Stromal cell of bone marrow (primary cell): ENCODE measurements around the gene CLDN22.

Source experiments
- DNase-seq: peaks from one replicate; pipeline ENCODE4 v3.0.0-alpha.2; 2012; ENCODE audit warnings: low read depth

CLDN22 gene

GRCh38 chr4:183321516-183321915 is 1.4 kb upstream of the CLDN22 start:
- DNase-seq = no peak

DNA sequence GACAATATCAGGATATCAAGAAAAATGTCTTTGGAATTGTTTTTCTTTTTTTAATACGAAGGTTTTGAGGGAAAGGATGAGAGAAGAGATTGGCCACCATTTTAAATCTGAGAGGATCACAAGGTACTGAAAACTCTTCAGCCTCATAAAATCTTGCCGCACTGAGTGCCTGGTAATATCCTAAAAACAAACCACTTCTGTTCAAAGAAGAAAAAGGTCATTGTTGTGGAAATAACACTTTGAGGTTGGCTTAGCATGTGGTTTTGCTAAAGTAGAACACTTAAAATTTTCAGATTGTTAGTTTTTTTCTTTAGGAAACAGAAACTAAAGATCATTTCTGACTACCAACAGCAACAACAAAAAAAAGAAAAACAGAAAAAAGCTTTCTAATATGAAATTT is 1.0 kb upstream of the CLDN22 start:
- DNase-seq = no peak

DNA sequence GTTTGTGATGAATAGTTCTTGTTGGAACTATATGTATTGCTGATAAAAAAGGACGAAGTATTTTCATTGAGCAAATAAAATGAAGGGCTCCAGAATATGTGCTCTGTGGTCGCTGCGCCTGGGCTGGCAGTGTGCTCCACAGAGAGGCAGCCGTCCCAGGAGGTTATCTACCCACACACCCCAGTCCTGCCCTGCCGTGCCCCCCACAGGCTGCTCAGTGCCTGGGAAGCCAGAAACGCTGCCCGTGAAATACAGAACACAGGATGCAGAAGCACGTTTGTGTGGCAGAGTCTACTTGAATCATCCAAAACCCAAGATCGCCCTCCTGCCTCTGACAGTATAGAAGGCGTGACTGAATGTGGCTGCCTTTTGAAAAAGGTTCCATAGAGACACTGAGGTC is 1.4 kb downstream of the CLDN22 start:
- no peak for DNase-seq

GRCh38 chr4:183314806-183315205 is 5.3 kb downstream of the CLDN22 start:
- no peak for DNase-seq

GRCh38 chr4:183314336-183314735 is 5.7 kb downstream of the CLDN22 start:
- DNase-seq = no peak

DNA sequence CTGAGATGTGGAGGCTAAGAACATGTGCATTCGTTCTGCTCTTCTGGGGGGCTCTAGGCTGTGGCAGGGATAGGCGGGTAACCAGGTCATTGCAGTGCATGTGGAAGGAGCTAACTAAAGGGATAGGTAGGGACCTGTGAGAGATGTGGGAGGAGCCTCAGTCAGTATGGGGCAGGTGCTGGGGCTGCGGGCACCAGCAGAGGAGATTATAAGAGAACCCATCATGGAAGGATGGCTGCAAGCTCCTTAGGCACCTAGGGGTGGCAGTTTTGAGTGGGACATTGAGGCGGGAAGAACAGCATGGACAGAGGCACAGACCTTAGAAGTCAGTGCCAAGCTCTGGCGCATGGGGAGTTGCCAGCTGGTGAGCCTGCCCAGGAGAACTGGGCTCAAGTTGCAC is 7.2 kb downstream of the CLDN22 start:
- DNase-seq = no peak

GRCh38 chr4:183306811-183307210 is 13.3 kb downstream of the CLDN22 start:
- no peak for DNase-seq

DNA sequence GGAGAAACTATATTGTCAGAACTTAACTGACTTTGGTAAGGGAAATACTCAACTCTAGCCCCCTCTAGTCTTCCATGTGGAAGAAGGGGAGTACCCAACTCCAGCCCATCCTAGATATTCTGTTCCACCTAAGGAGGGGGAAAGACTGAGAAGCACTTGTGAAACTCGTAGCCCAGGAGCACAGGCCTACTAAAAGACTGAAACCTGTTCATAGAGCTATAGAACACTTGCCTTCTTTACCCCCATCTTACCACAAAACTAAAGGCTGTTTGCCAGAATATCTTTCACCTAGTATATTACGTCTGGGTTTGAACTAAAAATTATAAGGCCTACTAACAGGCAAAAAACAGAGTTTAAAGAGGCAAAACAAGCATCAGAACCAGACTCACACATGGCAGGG is 15.5 kb downstream of the CLDN22 start:
- no peak for DNase-seq

DNA sequence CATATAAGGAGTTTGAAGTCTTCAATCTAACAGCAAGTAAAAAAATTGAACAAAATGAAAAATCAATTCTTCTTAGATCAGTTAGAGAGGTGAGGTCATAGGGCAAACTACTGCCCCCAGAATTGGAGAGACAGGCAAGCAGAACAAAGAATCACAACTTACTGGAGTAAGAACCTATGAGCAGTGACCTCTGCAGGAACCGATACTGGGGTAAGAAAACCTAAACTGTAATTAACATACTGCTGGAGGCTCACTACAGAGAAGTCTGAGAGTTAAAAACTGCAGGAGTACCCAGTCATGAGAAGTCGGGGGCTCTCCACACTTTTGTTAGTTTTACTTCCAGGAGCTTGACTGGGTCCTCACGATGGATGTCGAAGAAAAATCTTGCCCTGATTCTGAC is 16.0 kb downstream of the CLDN22 start:
- DNase-seq = no peak

- DNase-seq = no peak
Measured at GRCh38 chr4:183303301-183303700, 16.8 kb downstream of the CLDN22 start.

DNA sequence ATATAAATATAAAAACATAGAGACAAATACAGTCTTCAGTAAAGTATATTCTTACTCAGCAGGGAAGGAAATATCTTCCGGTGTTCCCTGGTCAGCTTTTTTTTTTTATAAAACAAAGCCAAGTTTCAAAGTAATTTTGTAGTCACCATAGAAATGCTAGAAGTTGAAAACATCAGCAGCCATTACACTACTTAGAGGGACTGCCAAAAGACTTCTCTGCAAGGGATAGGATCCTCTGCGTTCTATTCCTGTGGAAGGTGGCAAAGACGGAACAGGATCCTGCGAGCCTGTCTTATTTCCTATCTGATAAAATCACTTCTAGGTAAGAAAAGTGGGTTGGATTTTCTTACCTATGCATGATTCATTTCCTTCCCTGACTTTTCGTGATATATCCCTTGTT is 19.4 kb downstream of the CLDN22 start:
- DNase-seq = no peak

GRCh38 chr4:183300070-183300469 is 20.0 kb downstream of the CLDN22 start:
- DNase-seq = no peak

DNA sequence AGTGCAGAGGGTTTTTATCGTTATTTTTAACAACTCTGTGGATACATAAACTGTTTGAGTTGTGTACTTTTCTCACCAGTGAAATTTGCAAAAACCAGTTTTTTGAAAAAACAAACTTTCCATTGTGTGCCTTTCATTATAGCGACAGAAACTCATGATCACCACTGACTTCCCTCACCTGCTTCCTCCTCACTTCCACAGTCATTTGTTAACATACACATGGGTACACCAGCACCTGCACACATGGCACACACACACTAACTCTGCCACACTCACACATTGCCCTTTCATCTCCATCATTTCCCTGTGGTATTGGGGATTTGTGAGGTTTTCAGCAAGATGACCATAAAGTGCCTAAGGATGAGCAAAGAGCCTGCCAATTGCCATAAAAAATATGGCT is 20.6 kb downstream of the CLDN22 start:
- DNase-seq = no peak

DNA sequence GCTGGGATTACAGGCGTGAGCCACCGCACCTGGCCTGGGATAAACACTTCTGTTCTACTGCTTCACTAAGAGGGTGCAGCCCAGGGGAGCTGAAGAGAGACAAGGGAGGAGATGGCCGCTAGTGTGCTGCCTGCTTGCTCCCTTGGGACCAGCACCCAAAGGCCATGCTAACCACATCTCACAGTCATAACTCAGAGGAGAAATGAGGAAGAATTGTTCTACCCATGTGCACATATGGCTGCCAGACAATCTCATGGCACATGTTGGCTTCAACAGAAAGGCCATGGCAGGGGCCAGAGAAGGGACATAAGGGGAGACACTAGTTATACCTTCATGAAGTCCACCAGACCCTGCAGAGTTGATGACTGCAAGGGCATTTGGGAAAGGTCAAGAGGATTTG is 22.4 kb downstream of the CLDN22 start:
- DNase-seq = no peak

DNA sequence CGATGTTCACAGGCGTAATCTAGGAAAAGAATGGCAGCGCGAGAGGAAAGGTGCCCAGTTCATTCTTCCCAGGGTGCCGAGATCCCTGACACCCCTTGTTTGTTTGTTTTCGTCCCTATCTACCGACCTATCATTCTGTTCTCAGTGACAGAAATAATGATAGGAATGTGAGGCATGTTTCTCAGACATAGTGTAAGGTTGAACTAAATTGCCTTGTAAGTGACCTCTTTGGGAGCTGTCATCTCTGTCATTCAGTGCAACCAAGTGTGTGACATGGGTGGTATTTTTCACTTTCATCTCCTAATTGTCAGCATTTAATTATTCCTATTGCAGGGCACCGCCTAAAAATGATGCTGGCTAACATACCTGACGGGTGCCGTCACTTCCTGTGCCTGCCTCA is 24.4 kb downstream of the CLDN22 start:
- no peak for DNase-seq

- no peak for DNase-seq
Measured at GRCh38 chr4:183291070-183291469, 29.0 kb downstream of the CLDN22 start.

GRCh38 chr4:183289688-183290087 is 30.4 kb downstream of the CLDN22 start:
- DNase-seq = no peak

DNA sequence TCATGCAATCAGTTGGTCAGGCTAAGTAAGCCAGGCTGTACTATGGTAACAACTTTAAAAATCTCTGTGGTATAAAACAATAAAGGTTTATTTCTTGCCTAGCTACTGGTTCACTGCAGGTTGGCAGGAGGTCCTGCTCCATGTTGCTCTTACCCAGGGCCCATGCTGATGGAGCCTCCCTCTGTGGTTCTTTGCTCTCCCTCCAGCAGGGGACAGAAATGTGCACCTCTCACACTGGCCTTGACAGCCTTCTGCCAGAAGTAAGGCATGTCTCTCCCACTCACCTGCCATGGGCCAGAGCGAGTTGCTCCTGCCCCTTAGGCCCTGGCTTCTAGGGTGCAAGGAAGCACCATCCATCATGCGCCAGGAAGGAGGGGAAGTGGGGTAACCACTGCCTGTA is 31.1 kb downstream of the CLDN22 start:
- no peak for DNase-seq

GRCh38 chr4:183287677-183288076 is 32.4 kb downstream of the CLDN22 start:
- DNase-seq = no peak

DNA sequence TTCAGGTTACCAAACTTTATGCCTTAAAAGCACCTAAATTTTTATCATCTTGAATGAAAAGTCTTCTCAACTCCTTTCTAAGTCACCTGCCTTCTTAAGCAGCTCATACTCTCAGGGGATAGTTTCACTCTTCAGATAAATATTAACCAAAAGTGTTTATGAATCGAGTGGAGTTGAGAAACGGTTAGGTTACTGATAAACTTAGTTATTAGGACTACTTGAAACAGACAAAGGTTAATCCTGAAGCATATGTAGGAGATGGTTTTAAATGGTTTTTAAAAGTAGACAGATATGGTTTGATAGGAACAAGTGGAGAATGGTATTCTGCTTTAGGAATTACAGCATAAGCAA is 32.8 kb downstream of the CLDN22 start:
- no peak for DNase-seq

DNA sequence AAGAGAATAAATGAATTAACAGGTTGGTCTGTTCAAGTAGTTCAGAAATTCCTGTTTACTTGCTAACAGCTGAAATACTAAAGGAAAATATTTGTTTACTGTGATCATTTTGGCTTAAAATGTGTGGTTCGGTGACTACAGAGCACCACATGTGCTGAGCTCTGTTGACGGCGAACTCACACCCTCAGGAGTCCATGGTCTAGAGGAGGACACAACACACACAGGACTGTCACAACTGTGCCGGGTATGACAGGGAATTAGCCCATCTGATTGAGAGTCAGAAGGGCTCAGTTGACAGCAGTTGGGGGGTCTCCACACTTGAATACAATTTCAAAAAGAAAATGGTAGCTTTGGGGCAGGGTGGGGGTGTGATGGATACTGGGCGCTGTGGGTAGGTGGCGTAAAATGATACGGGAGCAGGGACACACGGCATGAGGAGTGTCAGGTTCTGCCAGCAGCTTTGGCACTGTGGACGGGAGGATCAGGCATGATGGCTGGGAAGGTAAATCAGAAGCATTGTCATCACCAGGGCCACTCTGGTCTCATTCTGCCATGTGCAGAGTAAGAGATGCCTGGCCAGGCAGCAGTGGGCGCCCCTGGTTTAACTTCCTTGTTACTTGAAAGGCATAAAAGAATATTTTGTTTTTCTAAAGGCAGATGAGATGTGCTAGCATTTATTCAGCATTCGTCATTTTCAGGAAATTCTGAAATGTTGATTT is 33.3 kb downstream of the CLDN22 start:
- no peak for DNase-seq

GRCh38 chr4:183285886-183286285 is 34.2 kb downstream of the CLDN22 start:
- DNase-seq = no peak

GRCh38 chr4:183284965-183285364 is 35.1 kb downstream of the CLDN22 start:
- no peak for DNase-seq

GRCh38 chr4:183284258-183284785 is 35.8 kb downstream of the CLDN22 start:
- no peak for DNase-seq
